HG03520 (cell line): ENCODE measurements around the gene SLC7A8.
"Not testable (repeated sequence)": the region's sequence is repeated elsewhere in the genome, so short reads cannot be mapped to it uniquely, and the experiment has no call there.

Experiments used
- ATAC-seq: cut with Tn5 transposase; IDR thresholded peaks from one replicate; pipeline ENCODE4 v1.9.1; 2021; ENCODE audit warnings: mild to moderate bottlenecking, moderate library complexity; ENCODE audit not compliant: unreplicated experiment

SLC7A8 gene

DNA sequence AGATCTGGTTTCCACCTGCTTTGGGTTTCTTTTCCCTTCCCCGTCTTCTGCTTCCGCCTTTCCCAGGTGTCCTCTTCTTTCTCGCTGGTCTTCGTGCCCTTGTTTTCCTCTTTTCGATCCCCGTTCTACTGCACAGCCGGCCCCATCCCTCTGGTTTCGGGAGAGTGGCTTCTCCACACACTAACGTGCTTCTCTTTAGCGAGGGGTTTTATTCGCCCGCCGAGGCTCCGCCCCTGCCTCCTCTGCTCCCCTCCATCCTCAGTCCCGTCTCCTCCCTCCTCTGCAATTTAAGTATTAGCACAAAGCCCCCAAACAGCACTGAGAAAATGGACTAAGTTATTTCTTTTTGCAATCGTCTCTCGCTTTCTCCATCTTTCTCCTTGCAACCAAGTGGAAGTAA is at the start of gene SLC7A8:
SLC7A8 (minus strand) TSS at position 182 of the 400 bp plus-strand sequence. CDS start 746 bp downstream, outside the sequence.
- ATAC-seq, result no peak

DNA sequence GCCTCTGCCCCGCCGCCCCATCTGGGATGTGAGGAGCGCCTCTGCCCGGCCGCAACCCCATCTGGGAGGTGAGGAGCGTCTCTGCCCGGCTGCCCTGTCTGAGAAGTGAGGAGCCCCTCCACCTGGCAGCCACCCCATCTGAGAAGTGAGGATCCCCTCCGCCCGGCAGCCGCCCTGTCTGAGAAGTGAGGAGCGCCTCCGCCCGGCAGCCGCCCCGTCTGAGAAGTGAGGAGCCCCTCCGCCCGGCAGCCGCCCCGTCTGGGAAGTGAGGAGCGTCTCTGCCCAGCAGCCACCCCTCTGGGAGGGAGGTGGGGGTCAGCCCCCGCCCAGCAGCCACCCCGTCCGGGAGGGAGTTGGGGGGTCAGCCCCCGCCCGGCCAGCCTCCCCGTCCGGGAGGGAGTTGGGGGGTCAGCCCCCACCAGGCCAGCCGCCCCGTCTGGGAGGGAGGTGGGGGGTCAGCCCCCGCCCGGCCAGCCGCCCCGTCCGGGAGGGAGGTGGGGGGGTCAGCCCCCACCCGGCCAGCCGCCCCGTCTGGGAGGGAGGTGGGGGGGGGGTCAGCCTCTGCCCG is 48.9 kb upstream of the SLC7A8 start:
- ATAC-seq, result not testable (repeated sequence)

DNA sequence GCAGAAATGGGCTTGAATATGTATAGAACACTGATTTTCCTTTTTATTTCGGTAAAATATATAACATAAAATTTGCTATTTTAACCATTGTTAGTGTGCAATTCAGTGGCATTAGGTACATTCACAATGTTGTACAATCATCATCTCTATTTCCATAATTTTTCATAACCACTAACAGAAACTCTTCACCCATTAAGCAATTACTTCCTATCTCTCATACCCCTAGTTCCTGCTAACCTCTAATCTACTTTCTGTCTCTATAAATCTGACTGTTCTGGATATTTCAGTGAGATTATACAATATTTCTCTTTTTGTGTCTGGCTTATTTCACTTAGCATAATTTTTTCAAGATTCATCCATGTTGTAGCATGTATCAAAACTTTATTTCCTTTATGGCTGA is 45.4 kb upstream of the SLC7A8 start:
- no peak for ATAC-seq

DNA sequence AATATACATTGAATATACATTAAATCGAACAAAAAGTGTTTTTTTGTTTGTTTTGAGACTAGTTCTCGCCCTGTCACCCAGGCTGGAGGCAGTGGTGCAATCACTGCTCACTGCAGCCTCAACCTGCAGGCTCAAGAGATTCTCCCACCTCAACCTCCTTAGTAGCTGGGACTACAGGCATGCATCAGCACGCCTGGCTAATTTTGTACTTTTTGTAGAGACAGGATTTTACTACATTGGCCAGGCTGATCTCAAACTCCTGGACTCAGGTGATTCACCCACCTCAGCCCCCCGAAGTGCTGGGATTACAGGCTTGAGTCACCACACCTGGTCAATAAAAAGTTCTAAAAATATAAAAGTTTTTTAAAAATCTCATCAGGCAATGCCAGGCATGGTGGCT is 44.1 kb upstream of the SLC7A8 start:
- no peak for ATAC-seq

DNA sequence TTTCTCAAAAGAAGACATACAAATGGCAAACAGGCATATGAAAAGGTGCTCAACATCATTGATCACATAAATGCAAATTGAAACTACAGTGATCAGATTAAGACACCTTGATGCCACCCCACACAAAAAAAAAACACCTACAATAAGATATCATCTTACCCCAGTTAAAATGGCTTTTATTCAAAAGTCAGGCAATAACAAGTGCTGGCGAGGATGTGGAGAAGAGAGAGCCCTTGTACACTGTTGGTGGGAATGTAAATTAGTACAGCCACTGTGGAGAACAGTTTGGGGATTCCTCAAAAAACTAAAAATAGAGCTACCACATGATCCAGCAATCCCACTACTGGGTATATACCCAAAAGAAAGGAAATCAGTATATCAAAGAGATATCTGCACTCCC is 41.5 kb upstream of the SLC7A8 start:
- ATAC-seq, result not testable (repeated sequence)

DNA sequence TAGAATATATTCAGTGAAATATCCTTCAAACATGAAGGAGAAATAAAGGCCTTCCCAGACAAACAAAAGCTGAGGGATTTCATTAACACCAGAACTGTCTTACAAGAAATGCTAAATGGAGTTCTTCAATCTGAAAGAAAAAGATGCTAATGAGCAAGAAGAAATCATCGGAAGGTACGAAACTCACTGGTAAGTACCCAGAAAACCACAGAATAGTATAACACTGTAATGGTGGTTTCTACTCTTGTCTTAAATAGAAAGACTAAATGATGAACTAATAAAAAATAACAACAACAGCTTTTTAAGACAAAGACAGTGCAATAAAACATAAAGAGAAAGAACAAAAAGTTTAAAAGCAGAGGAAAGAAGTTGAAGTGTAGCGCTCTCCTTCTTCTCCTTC is 35.6 kb upstream of the SLC7A8 start:
- no peak for ATAC-seq

DNA sequence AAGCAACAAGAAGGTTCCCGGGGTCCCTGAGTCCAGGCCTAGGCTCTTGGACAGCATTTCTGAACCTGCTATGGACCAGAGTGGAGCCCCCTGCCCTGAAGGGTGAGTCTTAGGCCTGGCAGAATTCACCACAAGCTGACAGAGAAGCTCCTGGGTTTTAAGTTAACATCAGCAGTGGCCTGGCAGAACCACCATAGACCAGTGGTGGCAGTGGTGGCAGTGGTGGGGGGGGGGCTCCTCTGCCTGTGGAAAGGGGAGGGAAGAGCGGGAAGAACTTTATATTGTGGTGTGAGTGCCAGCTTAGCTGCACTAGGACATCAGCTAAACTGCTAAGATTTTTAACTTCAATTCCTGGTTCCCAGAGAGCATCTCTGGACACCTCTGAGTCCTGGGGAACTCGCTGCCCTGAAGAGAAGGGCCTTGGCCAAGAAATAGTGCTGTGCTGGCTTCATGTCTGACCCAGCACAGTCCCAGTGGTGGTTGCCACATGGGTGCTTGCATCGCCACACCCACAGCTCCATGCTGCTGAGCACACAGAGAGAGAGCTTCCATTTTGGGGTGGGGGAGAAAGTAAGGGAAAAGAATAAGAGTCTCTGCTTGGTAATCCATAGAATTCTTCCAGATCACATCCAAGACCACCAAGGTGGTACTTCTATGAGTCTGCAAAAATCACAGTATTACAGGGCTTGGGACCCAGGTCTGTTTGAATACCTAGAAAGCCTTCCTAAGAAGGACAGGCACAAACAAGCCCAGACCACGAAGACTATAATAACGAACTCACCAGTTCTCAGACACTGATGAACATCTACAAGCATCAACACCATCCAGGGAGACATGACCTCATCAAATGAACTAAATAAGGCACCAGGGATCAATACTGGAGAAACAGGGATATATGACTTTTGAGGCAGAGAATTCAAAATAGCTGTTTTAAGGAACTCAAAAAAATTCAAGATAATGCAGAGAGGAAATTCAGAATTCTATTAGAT is 33.9 kb upstream of the SLC7A8 start:
- no peak for ATAC-seq

DNA sequence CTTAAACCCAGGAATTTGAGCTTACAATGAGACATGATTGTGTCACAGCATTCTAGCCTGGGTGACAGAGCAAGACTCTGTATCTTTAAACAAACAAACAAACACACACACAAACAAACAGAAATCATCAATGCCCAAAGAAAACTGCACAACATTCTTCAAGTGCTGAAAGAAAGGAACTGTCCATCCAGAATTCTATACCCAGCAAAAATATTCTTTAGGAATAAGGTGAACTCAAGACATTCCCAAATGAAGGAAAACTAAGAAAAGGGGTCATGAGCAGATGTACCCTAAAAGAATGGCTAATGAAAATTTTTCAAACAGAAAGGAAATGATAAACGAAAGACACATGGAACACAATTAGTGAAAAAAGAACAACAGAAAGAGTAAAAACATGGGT is 32.0 kb upstream of the SLC7A8 start:
- no peak for ATAC-seq

DNA sequence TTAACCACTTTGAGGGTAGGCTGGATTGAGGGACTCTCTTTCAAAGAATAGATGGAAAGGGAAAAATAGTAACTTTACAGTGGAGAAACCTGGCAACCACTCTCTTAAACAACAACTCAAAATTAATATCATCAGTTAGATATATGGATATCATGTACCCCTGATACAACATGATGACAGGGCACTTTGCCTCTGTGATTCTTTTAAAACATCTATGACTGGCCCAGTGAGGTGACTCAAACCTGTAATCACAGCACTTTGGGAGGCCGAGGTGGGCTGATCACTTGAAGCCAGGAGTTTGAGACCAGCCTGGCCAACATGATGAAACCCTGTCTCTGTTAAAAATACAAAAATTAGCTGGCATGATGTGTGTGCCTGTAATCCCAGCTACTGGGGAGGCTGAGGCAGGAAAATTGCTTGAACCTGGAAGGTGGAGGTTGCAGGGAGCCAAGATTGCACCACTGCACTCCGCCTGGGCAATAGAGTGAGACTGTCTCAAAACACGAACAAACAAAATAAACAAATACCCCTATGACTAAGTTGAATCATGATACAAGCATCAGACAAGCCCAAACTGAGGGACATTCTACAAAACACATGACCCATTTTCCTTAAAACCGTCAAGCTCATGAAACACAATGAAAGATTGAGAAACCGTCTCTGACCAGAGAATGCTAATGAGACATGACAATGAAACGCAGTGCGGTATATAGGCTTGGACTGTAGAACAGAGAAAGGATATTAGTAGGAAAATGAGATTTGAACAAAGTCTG is 26.4 kb upstream of the SLC7A8 start:
- no peak for ATAC-seq

DNA sequence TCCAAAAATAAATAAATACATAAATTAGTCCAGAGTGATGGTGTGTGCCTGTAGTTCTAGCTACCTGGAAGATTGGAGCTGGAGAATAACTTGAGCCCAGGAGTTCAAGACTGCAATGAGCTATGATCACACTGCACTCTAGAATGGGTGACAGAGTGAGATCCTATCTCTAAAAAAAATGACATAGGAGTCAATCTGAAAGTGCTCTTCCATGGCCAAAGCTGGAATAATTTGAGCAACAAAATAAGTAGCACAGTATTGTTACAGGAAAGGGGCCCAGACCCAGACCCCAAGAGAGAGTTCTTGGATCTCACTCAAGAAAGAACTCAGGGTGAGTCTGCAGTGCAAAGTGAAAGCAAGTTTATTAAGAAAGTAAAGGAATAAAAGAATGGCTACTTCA is 24.9 kb upstream of the SLC7A8 start:
- no peak for ATAC-seq

DNA sequence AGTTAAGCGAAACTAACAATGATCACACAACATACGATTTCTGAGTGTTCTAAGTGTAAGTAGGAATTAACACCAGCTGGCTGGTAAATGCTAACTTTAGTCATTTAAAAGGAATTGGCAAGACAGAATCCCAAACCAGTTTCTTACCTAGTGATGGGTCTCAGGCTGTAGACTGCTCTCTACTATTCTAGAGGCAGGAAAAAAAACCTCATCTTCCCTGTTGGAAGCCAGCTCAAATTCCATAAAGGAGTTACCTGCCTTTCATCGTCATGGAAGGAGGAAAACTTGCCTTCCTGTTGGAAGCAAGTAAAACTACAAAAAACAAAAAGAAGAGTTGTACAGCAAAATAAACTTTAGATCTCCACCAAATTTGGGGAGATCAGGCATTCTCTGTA is 23.7 kb upstream of the SLC7A8 start:
- no peak for ATAC-seq

DNA sequence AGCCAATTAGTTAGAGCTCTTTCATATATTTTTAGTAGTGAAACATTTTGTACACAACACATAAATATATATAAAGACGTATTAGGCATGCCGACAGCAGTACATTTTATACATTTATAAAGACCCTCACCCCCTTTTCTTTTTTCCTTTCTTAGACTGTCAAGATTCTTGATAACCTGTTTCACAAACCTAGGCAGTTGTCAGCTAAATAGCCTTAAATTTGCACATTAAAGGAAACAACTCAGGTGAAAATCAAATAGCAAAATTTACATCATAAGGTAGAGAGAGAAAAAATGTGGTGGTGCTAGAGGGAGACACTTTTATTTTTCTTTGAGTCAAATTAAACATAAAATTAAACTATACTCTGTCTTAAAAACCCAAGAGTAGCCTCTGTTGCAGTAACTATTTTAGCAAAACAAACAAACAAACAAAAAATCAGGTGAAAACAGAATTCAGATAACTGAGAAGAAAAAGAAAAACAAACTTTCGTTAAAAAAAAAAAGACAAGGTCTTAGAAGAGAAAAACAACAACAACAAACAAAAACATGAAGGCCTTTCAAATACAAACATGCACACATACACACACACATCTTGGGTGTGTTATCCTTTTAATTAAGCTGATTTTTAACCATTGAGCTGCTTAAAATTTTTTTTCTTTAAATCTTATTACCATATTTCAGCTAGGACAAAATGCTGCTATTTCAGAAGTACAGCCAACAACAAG is 23.1 kb upstream of the SLC7A8 start:
- ATAC-seq, result no peak

DNA sequence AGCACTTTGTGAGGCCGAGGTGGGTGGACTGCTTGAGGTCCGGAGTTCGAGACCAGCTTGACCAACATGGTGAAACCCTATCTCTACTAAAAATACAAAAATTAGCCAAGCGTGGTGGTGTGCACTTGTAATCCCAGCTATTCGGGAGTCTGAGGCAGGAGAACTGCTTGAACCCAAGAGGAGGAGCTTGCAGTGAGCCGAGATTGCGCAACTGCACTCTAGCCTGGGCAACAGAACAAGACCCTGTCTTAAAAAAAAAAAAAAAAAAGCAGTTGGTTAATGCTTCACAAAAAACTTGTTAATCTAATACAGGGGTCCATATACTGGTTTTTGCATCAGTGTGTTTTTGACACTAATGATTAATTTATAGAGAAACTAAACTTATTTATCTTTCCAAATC is 18.5 kb upstream of the SLC7A8 start:
- no peak for ATAC-seq

DNA sequence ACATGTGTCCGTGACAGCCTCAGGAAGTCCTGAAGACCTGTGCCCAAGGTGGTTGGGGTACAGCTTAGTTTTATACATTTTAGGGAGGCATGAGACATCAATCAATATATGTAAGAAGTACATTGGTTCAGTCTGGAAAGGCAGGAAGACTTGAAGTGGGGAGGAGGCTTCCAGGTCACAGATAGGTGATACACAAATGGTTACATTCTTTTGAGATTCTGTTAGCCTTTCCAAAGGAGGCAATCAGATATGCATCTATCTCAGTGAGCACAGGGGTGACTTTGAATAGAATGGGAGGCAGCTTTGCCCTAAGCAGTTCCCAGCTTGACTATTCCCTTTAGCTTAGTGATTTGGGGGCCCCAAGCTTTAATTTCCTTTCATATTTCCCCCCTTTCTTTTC is 15.7 kb upstream of the SLC7A8 start:
- ATAC-seq, result not testable (repeated sequence)

DNA sequence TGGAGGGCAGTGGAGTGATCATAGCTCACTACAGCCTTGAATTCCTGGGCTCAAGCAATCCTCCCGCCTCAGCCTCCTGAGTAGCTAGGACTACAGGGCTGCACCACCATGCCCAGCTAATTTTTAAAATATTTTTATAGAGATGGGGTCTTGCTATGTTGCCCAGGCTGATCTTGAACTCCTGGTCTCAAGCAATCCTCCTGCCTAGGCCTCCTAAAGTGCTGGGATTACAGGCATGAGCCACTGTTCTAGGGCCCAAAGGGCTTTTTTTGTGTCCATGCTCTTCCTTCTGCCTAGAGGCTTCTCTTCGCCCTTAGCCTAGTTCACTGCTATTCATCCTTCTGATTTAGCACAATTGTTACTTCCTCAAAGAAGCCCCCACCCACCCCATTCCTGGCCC is 13.0 kb upstream of the SLC7A8 start:
- not testable (repeated sequence) for ATAC-seq

DNA sequence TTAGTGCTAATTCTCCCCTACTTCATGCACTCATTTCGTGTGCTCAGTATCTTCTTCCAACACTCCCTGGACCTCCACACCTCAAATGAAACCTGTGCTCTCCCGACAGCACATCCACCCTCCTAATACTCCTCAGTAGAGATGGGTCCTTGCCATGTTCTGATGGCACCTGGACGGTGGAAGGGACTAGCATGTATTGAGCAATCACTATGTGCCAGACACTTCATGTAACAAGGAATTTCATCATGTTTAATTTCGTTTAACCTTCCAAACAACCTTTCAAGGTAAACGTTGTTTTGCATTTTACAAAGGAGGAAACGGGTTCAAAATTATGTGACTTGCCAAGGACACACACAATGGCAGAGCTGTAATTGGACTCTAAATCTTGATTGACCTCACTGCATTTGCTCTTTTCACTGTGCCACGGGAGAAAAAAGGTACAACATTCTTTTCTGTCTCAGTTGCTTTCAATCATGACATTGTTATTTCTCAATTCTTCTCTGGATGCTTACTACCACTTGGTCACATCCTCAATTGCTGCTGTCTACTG is 12.2 kb upstream of the SLC7A8 start:
- ATAC-seq, result no peak

DNA sequence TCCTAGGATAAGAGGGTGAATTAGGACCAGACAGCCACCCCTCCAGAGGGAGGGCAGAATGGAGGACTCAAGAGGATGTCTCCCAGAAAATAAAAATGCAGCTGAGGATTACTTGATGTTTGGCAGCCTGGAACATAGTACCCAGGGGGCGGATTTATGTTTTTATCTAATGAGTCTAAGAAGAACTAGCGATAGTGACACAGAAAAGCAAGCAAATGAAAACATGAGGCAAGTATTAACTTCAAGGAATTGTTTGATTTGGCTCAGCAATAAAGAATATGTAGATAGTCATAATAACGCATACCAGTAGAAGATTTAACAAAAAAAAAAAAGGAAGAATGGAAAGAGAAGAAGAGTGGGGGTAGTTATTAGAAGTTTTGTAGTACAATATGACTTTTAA is 10.0 kb upstream of the SLC7A8 start:
- no peak for ATAC-seq

DNA sequence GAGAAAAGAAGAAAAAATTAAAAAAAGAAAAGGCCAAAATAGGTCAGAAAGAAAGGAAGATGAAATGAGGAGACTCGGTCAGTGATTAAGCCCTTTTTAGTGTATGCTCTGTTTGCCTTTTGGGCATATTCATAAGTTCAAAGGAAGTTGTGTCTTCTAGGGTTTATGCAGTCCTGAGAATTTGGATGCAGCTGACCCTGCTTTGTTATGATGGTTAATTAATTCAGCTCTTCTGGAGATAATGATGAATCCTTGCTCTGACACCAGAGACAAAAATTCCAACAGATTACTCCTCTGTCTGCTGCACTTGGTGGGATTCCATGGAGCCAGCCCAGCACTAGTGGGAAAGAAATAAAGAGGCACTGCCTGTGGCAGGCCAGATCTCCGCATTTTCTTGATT is 4.5 kb upstream of the SLC7A8 start:
- no peak for ATAC-seq

DNA sequence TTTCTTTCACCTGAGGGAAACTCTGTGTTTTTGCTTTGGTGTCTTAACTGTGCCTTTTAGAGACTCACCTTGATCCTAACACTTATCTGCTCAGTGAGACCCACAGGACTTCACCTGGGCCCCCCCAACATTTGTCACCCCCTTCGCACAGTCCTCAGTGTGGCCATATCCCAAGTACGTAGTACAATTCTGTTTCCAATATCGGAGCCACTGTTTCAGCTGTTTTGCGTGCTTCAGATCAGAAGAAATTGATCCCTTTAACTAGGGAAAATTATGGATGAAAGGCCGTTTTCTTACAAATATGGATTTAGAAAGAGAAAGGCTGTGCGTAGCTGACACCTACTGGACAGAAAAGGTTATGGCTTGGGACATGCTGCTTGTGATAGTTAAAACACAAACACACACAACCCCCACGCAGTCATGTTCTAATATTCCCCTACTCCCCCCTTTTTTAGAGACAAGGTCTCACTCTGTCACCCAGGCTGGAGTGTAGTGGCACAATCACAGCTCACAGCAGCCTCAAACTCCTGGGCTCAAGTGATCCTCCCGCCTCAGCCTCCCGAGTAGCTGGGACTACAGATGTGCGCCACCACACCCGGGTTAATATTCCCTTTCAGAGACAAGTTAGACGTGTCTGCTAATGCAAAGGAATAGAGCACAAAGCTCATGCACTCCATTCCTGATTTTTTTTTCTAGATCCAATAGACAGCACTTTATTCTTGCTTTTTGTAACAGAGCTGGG is 3.6 kb upstream of the SLC7A8 start:
- ATAC-seq, result no peak

DNA sequence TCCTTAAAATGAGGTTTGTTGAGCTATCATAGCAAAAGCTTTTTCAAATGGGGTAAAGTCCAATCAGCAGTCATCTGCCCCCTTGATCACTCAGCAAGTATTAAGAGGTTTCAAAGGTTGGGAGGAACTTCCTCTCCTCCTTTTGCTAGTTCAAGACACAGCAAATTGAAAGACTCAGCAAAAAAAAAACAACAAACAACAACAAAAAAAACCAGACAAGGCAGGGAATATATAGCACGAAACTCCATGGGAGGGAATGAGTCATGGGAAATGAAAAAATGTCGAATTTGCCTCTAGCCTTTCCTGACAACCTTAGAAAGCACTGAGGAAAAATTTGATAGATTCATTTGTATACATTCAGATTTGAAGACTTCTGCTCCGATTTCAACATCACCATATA is 1.6 kb upstream of the SLC7A8 start:
- no peak for ATAC-seq
